GM21723 (cell line): ENCODE data around the gene TIMM44.
"Not testable (repeated sequence)": the region's sequence is repeated elsewhere in the genome, so short reads cannot be mapped to it uniquely, and the experiment has no call there.

ENCODE experiments used
- ATAC-seq: cut with Tn5 transposase; IDR thresholded peaks from one replicate; pipeline ENCODE4 v1.9.1; 2021; ENCODE audit warnings: mild to moderate bottlenecking, moderate library complexity; ENCODE audit not compliant: unreplicated experiment

The TIMM44 gene

GRCh38 chr19:7926021-7926726 lies 17.3 kb downstream of the TIMM44 start, which contains the start of gene CTXN1:
CTXN1 (minus strand) TSS chr19:7926135; CDS start chr19:7925538, 597 bp downstream.
- ATAC-seq: peak; percentile 45

- no peak for ATAC-seq
Measured at GRCh38 chr19:7925171-7925851, 18.2 kb downstream of the TIMM44 start.

- ATAC-seq: no peak
Measured at GRCh38 chr19:7924651-7925170, 18.8 kb downstream of the TIMM44 start.

- ATAC-seq: no peak
Measured at GRCh38 chr19:7924241-7924640, 19.2 kb downstream of the TIMM44 start.

GRCh38 chr19:7923295-7924191 lies 19.9 kb downstream of the TIMM44 start:
- no peak for ATAC-seq

- ATAC-seq: no peak
Measured at GRCh38 chr19:7922836-7923195, 20.6 kb downstream of the TIMM44 start.

GRCh38 chr19:7921967-7922835 lies 21.3 kb downstream of the TIMM44 start:
- no peak for ATAC-seq

- no peak for ATAC-seq
Measured at GRCh38 chr19:7921302-7921966, 22.0 kb downstream of the TIMM44 start.

- ATAC-seq: peak; percentile 38
Measured at GRCh38 chr19:7920519-7921301, 22.8 kb downstream of the TIMM44 start.

GRCh38 chr19:7919610-7920518 lies 23.6 kb downstream of the TIMM44 start, which contains the start of gene SNAPC2:
SNAPC2 (plus strand) TSS chr19:7920338; CDS start chr19:7920367, 29 bp downstream.
- peak; percentile 55 for ATAC-seq

GRCh38 chr19:7918615-7919421 lies 24.6 kb downstream of the TIMM44 start:
- ATAC-seq: no peak

GRCh38 chr19:7918062-7918614 lies 25.3 kb downstream of the TIMM44 start:
- ATAC-seq: not testable (repeated sequence)

GRCh38 chr19:7917267-7918061 lies 26.0 kb downstream of the TIMM44 start:
- ATAC-seq: no peak

- ATAC-seq: no peak
Measured at GRCh38 chr19:7916955-7917266, 26.6 kb downstream of the TIMM44 start.

- no peak for ATAC-seq
Measured at GRCh38 chr19:7916103-7916954, 27.1 kb downstream of the TIMM44 start.
